ENCODE measurements around the gene MARCO.

The MARCO gene, protein sequence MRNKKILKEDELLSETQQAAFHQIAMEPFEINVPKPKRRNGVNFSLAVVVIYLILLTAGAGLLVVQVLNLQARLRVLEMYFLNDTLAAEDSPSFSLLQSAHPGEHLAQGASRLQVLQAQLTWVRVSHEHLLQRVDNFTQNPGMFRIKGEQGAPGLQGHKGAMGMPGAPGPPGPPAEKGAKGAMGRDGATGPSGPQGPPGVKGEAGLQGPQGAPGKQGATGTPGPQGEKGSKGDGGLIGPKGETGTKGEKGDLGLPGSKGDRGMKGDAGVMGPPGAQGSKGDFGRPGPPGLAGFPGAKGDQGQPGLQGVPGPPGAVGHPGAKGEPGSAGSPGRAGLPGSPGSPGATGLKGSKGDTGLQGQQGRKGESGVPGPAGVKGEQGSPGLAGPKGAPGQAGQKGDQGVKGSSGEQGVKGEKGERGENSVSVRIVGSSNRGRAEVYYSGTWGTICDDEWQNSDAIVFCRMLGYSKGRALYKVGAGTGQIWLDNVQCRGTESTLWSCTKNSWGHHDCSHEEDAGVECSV

GRCh38 chr2:118942031-118942430, at the start of gene MARCO:
MARCO (plus strand) TSS chr2:118942194; CDS start chr2:118942301, 107 bp downstream.
- FAIRE-seq = no peak

DNA sequence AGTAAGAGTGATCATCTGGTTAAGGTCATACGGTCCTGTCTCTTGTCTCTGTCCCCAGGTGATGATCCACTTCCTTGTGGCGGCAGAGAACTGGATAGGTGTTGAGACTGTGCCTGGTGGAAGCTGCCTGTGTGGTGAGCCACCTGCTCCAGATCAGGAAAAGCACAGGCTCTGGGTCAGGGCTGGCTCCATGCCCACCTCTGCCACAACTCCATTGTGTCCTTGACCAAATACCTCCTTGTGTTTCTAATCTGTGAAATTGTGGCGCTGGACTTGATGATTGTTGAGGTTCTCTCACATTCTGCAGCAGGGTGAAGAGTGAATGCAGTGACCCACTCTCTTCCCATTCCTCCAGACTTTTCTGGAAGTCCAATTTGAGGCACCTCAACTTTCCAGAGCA, 48.9 kb upstream of the MARCO start:
- FAIRE-seq = no peak

- no peak for FAIRE-seq
These were observed 39.5 kb upstream of the MARCO start for GRCh38 chr2:118902266-118903028.

GRCh38 chr2:118903029-118903351, 39.0 kb upstream of the MARCO start:
- FAIRE-seq = no peak

- no peak for FAIRE-seq
These were observed 38.2 kb upstream of the MARCO start for GRCh38 chr2:118903551-118904479.

- no peak for FAIRE-seq
These were observed 36.8 kb upstream of the MARCO start for GRCh38 chr2:118905206-118905605.

DNA sequence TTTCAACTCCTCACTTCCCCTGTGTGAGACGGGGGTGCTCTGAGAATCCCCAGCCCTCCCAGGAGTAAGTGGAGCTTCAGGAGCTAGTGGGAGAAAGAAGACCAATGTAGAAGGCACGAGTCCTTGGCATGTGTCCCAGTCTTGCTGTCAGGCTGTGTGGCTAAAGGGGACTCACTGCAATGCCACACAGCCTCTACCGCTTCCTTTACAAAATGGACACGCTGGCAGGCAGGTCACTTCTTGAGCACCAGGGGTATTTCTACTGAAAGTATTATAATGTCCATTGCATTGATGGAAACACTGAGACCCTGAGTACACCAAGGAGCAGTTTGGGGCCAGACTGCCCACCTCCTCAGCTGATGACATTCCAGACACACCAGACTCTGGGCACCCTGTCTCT, 35.8 kb upstream of the MARCO start:
- FAIRE-seq = no peak

DNA sequence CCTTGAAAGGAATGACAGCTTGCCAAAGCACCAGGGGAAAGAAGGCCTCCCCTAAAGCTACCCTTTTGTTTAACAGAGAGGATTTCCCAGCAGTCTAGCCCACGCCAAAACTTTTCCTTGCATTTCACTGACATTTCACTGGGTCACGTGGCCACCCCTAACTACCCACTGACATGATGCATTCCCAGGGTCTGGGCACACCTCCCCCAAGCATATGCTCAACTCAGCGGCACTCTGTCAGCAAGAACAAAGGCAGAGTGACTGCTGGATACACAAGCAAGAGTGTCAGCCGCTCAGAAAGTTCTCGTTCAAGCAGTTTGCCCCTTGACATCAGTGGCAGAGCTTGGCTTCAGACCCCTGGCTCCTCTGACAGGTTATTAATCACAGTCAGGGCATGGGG, 34.2 kb upstream of the MARCO start:
- no peak for FAIRE-seq

DNA sequence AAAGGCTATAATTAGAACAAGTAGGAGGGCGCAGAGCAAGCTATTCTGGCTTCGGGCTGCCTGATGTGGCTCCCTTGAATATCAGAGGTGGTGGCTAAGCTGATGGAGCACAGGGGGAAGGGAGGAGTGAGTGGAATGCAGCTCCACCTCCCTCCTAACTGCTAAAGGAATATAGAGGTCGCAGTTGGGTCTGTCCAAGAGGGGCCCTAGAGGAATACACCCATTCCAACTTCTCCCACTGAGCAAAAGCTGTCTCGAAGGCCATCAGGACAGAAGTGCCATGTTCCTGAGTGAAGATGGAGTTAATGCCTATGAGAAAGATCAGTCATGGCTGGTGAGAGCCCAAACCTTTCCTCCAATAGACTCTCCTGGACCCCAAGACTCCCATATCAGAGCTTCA, 32.8 kb upstream of the MARCO start:
- no peak for FAIRE-seq

DNA sequence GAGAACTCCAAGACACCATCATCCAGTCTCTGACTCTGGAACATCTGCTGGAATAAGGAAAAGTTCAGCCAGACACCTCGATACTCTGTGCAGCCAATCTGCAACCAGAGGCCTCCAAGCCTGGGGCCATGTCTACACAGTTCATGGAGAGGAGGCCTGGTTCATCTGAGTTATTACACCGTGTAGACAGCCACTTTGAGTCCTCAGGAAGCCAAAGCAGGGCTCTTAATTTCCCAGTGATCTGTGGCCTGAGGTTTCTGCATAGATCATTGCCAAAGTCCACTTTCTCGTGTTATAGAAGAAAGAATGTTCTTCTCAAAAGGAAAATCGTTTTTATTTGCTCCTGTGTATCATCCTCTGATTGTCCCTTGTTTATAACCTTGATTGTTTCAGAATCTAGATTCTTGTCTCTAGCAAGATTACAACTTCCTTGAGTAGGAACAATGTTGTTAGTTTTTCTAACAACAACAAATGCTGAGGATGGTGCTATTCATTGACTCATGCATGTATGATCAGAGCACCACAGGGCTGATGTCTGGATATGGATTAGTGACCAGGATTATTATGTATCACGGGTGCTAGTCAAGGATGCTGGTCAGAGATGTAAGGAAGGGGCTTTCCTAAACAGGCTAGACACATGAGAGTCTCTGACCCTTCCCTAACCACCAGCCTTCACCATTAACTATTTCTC, 30.7 kb upstream of the MARCO start:
- FAIRE-seq = no peak

DNA sequence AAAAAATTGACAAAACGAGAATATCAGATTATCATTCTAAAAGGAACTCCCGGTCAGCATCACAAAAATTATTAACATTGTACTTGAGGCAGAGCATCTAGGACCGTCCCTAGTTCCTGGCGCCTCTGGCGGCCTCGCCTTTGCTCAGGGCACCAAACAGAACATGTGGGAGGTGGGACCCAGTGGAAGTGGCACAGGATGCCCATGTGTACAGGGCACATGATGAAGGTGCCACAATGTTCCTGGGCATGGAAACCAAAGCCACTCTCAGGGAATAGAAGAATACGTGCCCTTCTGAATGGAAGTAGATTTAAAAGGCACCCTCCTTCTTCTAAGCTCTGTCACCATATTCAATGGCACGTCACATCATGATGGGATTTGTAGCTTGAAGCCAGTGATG, 30.1 kb upstream of the MARCO start:
- no peak for FAIRE-seq

DNA sequence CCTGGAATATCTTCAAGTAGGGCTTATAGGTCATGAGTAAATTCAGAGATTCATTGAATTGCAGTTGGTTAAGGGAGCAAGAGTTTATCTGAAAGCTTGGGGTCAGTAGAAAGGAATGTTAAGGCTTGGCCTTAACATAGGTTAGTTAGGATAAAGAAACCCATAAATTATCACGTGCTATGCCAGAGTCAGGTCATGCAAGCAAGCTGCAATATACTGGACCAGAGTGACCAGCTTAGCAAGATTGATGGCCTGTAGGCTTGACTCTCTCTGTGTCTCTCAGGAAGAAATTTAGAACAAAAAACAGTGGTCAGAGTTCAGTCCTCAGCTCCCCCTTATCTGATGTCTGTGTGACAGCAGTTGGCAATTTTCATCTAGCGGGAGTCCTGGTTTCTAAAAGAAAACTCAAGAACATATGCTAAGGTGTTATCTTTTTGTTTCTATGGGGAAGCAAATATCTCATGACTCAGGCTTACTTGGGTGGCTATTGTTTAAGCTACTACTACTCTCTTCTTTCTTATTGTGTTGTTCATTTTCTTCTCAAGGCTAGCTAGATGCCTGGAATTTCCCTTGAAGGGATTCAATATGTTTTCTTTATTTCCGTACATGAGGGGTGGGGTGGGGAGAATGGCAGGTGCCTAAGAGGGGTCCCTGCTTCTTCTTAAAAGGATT, 28.7 kb upstream of the MARCO start:
- FAIRE-seq = no peak

- FAIRE-seq = no peak
These were observed 28.0 kb upstream of the MARCO start for GRCh38 chr2:118913803-118914645.

DNA sequence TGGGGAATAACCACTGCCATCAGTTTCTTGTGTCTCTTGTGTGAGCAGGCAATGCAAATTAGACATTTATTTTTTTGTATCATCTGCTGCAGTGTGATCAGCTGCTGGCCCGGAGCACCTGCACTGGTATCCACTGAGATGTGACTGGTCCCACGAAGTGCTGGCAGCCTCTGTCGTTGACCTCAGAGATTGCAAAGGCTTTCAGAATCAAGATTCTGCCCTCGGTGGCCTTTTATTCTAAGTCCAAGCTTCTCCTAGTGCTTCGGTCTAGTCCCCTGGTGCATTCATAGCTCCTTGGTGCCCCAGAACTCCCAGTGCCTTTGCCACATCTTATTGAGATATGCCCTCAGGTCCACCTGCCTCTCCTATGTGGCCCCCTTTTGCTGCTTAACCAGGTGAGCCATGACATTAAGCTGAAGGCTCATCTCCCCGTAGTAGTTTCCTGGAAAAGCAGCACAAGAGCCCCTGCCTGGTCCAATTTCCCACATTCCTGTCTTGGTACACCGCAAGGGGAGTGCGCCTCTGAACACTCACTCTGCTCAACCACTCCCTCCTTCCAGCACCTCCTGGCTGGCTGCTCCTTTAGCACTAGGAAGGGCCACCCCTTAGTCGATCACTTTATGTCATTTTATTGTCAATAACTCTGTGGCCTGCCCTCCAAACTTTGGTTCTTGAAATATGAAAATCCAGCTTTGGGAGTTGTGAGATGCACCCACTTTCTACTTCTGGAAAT, 27.1 kb upstream of the MARCO start:
- FAIRE-seq = no peak

- no peak for FAIRE-seq
These were observed 24.0 kb upstream of the MARCO start for GRCh38 chr2:118918017-118918416.

DNA sequence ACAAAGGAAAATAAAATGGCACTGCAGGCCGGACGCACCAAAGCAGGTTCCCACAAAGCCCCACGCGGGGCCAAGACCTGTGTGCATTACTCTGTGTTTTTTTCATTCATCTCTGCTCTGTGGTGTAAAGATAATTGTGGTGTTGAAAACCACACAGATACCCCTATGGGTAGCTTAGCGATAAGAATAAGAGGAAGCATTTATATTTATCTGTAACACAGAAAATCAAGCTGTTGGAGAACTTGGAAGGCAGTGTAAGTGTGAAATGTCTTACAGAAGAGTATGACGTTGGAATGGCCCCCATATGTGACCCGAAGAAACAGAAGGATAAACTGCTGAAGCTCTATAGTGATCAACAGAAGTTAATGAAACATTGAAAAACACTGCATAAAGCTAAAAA, 20.3 kb upstream of the MARCO start:
- FAIRE-seq = no peak

DNA sequence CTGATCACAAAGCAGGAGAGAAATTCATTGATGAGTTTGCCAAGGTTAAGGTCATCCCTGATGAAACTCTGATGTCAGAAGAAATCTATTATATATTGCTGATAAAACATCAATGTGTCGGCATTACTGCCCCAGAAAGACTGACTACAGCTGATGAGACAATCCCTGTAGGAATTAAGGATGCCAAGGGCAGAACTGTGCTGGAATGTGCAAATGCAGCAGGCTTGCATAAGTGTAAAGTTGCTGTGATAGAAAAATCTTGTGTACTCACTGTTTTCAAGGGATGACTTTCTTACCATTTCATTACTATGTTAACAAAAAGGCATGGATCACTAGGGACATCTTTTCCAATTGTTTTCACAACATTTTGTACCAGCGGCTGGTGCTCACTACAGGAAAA, 19.7 kb upstream of the MARCO start:
- no peak for FAIRE-seq

DNA sequence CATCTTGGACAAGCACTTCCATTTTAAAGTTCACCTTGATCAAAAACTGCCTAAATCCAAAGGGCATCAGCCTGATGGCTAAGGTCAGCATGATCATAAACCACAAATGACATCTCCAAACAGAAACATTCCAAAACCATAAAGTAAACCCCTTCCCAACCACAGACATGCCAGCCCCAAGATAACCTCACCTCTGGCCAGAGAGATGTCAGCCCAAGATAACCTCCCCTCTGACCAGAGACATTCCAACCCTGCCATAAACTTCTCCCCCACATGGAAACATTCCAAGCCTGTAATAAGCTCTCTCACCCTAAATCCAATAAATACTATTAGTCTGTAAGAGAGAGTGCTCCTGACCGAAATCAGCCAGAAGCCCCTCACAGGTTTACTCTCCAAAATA, 18.6 kb upstream of the MARCO start:
- no peak for FAIRE-seq

DNA sequence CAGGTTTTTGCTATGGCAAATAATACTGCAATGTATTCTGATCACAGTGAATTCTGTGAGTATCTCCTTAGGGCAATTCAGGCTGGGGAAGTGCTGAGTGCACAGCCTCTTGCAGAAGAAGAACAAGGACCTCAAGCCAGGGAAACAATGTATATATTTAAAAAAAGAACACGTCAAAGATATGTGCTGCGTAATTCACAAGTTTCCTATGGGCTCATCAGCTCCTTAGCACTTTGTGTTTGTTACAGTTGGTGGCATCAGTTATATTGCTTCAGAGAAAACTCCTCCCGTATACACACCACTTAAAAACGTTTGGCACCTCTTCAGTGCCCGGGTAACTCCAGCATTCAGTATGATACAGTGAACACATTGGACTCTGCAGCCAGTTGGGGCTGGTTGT, 16.5 kb upstream of the MARCO start:
- FAIRE-seq = no peak

- FAIRE-seq = no peak
These were observed 16.0 kb upstream of the MARCO start for GRCh38 chr2:118925981-118926380.

All from endometrium (tissue), 2 donors.